OCI-M2 (cell line): Measurements from ENCODE around the gene TMOD2.

Experiments used
- DNase-seq: peaks from one replicate; lab custom pipeline; 2025; ENCODE audit not compliant: unreplicated experiment; lab: John Stamatoyannopoulos, UW

The TMOD2 gene

DNA sequence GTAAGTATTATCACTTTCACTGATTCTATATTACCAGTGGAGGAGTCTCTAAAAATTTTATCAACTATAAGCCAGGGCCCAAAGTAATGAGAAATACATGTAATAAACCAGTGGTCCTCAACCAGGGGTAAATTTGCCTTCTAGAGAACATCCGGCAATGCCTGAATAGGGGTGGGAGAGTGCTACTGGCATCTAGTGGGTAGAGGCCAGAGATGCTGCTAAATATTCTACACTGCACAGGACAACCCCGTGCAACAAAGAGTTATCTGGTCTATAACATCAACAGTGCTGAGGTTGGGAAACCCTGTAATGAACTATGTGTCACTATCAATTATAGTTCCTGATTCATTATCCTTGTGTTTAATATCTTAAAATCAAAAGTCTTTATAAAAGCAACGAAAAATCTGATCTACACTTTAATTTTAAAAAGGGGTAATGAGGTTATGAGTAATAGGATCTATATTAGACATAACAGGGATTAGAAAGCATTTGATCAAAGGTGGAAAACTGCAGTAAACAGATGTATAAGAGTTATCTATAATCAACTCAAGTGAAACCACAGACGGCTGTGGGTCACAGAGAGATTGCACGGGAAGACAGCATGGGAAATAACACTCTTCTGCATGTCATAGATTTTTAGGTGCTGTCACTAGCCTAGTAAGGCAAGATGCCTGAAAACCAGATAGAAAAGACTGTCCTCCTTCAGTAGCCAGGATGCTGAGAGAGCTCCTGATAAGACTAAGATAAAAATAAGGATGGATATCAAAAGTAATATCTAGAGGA, 16.0 kb upstream of the TMOD2 start:
- DNase-seq = no peak

DNA sequence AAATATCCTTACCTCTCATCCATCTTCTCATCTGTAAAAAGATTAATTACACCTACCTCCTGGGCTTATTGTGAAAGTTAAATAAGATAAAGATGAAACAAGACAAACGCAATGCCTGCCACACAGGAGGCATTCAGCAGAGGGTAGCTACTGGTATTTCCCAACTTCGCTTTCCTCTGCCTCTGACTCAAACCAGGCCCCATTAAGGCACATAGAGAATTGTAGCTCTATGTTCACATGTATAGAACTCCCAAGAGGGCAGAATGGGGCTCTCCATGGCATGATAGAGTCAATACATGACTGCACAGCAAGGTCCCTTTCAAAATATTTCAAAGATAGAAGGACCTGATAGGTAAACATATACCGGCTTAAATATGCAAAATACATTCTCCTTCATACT, 15.3 kb upstream of the TMOD2 start:
- no peak for DNase-seq

DNA sequence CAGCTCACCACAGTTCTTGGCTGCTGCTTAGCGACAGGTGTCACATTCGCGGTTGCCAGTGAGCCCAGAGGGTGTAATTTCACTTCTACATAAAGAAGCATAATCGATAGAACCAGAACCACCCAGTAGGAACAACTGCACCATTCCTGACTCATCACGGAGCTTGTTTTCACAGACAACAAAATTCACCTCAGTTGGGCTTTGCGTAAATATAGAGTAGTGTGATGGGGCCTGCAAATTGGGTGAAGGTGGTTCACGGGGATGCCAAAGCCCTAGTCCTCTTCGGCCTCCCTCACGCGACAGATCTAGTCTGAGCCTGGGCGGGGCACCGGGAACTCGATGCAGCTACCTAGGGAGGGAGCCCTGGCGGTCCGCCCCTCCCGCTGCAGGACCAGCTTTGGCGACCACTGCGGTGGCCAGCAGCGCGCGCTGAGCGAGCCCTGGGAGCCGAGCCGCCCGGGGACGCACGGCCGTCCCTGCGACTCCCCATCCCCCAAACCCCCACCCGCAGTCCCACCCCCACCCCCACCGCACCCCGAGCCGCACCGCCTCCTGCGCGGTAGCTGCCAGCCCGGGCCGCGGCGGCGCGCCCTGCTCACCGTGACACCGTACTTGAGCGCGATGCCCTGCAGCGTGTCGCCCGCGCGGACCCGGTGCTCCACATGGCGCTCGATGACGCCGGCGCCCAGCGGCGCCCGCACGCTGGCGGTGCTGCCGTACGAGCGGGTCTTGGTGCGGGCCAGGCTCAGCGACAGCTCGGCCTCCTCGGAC, 14.5 kb upstream of the TMOD2 start:
- DNase-seq = no peak

DNA sequence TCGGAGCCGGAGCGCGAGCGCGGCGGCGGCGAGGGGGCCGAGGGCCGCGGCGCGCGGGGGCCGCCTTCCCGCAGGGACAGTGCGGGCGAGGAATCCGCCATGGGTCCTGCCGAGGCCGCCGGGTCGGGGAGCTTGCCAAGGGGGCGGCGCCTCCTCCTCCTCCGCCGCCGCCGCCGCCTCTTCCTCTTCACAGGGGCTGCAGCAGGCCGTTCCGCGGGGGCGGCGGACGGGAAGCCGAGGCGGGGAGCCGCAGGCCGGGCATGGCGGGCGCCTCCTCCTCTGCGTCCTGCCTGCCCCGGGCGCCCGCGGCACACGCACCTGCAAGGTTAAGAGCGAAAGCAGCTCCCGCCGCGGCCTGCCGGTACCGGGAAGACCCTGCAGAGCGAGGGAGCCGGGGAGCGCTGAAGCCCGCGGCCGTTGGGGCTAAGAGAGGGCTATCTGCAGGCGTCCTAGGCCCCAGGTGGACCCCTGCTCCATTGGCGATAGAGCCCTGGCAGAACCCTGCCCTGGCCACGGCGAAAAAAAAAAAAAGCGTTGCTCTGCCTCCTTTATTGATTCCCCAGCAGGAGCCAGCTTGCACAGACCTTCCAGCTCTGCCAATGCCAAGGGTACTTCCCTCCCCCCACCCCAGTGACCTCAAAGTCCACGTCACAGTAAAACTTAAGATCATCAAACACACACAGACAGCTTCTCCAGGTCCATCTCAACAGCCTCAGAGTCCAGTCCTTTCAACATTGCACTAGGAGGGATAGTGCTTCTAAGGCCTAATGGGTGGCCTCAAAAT, 13.7 kb upstream of the TMOD2 start, which contains the start of gene LYSMD2:
Gene LYSMD2 (minus strand): TSS at position 134 of the 784 bp plus-strand sequence. CDS start 33 bp downstream, at position 101.
- no peak for DNase-seq

DNA sequence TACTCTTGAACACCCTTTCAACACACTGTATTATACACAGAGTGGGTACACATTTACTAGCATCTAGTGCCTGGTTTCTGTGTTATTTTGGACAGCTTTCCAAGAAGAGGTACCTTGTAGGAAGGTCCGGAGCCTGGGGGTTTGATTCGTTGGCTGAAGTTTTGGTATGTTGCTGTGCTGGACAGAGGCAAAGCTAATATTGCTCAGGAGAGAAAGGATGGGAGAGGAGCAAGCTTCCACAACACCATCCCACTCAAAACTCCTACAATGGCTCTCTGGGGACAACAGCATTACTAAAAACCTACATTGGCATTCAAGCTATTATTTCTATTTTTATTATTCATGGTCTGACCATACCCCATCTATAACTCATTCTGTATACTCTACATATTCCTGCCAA, 12.8 kb upstream of the TMOD2 start:
- DNase-seq = no peak

DNA sequence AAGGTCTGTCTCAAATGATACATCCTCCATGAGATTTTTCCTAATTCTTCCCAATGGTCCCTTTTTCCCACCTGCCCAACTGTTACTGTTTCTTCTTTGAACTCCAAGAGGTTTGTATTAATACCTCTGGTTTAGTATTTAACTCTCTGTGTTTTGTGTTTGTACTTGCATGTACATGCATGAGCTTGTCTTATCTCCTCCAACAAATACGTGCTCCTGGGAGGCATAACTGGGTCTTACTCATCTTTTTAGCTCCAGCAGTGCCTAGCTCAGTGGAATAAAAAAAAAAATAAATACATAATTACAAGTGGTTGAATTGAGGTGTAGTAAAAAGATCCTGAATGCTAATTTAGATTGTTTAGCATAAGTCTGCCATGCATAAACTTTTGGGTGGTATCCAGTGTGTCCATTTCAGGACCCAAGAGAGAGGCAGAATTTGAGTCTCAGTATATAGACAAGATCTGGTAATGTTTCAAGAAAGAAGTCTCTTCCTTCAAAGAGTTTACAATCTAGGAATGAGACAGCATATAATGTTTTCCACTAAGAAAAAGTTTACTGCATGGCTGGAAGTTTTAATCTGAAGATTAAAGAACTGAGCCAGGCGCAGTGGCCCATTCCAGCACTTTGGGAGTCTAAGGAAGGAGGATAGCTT, 12.2 kb upstream of the TMOD2 start:
- DNase-seq = no peak

DNA sequence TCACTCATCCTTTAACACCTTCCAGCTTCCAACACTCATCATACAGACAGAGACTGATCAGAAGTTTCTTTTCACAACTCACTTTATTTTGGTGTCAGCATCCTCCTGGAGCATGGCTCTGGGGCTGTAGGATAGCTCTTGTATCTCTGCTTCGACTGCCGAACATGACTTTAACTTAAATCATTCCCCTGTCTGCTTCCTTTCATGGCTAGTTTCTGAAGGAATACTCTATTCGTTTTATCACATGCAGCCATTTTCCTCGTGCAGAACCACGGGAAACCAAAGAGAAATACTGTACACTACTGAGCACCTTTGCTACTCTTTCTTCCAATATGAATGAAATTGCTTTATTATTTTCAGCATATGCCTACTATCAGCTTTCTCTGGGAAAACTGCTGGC, 2.1 kb upstream of the TMOD2 start:
- no peak for DNase-seq

DNA sequence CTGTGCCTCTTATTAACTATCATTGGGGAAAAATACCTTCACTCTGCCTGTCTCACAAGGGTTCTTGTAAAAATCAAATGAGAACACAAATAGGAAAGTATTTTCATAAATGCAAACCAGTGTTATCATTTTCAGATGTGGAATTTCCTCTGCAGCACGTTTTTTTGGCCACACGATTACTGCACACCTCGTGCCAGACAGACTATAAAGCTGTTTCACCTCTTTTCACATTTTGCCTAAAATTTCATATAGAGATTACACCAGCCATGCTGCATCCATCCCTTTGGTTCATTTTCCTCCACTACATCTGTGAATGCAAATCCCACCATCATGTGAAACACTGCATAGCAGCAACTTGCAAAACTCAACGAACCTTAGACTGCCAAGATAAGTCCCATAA, 1.2 kb upstream of the TMOD2 start:
- no peak for DNase-seq

DNA sequence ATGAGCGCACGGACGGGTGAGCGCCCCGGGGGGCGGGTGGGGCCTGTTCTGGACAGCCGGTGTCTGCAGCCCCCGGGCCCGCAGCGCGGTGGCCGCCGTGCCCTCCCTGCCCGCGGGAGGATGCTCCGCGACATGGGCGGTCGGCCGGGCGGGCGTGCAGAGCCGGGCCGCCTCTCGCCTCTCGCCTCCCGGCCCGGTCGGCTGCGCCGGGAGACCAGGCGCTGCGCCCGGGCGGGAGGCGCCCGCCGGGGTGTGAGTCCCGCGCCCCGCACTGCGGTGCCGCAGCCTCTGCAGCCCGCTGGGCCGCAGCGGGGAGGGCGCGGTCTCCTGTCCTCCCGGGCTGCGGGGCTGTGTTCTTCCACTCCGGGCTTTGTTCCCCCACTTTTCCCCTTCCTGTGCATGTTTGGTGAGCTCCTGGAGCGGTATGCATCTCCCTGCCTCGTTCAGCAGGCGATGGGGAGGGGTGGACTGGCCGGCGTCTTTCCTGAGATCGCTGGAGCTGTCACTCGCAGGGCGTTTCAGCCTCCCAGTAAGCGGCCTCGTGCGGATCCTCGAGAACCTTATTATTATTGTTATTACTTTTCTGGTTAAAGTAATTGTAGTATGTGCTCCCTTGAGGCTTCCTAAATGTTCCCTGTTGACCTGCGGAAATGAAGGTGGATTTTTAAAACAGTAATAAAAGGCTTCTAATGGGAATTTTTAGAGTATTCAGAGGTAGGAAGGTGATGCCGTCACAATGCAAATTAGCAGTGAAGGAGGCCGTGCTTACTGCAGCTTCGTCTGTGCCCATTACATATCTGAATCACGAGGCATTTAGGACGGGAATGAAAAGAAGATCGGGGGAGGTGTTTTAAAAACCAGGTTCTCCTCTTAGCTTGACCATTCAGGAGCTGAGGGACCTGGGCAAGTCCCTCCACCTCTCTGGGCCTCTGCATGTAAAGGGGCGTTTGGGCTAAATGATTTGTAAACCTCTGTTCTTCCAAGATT, 593 bp downstream of the TMOD2 start:
- DNase-seq = no peak

DNA sequence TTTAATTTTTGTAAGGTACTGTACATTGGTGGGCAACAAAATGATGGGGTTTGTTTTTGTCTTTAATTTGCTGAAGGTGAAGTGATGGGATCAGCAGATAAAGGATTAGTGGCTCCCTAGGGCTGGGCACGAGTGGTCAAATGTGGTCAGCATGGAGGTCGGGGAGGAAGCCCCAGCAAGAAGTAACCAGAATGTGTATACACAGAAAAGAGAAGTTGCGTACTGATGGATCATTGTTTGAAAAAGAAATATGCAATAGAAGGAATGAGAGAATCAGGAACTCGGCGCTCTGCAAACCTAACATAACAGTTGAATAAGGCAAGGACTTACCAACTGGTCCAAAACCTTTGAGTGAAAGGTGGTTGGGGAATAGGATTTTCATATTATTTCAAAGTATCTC, 1.5 kb downstream of the TMOD2 start:
- no peak for DNase-seq

DNA sequence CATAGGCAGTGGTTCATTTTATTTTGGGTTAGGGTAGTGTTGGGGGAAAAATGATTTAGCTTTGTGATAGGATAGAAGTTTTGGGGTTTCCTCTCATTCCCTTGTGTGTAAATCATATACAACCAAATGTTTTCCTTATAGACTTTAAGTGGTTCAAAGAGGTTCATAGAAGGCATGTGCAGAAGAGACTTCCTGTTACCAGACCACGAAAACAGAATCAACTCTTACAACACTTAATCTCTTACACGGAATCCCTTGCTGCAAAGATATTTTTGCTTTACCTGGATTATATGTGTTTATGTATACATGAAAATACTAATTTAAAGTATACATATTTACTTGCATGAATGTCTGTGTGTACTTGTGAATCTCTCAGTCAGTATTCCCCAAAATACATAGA, 2.9 kb downstream of the TMOD2 start:
- DNase-seq = no peak

DNA sequence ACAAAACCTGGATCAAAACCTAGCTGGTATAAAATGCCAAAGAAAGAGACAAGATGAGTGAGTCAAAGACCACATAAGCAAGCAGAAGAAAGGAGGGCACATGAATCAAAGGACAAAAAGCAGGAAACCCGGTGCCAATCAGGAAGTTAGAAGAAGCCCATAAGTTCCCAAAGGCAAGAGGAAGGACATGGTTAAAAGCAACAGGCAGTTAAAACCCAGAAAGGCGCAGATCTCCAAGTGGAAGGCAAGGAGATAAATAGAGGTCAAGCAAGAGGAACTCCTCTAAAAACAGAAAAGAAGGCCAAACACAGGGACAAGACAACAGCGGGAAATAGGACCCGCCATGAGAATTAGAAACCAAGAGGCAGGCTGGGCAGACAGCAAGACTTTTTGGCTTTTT, 4.4 kb downstream of the TMOD2 start:
- no peak for DNase-seq

DNA sequence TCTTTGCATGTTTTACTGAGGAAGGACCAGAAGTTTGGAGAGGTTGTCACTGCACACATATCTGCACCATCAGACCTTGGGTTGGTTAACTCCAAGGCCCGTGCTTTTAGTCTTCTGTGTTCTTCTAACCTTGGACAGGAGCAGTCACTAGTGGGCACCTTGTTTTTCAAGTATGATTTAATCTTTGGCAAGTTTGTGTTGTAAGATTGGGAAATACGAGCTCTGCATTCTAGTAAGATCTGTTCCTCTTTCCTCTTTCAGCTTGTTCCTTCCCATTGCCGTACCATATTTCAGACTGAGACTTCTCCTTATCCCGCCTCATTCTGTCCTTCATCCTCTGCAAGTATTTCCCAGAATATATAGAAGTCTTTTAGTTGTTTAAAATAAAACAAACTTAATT, 5.1 kb downstream of the TMOD2 start:
- no peak for DNase-seq

DNA sequence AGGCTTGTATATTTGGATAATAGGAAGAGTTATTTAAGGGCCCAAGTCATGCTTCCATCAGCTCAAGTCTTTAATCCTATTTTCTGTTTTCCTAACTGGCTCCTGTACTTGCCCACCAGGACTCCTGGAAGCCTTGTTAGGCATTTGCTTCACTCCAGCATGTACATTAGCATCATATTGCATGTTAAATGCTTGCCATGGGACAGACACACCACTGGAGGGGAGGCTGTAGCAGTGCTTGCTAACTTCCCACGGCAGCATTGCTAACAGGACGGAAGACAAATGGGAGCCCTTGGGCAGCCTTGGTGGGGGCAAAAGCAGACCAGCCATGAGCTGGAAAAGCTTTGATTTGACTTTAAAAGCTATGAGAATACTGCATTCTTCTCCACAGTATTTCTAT, 6.1 kb downstream of the TMOD2 start:
- DNase-seq = no peak

DNA sequence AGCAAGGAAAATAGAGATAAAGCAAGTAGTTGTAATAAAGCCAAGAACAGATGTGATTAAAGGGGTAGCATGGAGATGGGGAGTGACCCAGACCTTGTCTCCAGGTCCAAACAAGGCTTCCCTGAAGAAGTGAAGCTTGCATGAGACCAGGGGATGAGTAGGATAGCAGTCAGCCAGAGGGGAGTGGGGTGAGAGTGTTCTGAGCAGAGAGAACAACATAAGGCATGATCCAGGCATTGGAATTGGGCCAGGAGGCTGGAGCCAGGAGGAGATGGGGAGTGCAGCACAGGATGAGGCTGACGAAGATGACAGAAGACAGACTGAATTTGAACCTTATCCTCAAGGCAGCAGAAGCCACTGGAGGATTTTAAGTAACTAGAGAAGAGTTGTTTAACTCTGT, 7.2 kb downstream of the TMOD2 start:
- DNase-seq = no peak

DNA sequence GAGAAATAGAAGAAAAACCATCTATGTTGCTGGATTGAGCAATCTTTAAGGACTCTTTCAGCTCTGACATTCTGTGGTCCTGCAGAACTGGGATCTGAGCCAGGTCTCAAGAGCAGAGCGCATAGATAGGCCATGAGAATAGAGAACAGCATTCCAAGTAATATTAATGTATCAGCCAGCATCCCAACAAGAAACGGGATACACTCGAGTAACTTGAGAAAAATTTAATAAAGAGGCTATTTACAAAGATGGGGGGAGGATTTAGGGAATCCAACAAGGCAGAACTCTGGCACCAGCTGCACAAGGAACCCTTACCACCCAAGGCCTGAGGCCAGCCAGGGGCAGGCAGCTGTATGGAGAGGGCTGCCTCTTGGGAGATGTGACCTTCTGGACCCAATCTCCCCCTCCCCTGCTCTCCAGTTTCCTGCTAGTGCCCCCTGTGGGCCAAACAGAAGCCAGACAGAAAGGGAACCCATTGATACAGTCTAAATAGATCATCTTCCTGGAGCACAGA, 8.2 kb downstream of the TMOD2 start:
- DNase-seq = no peak

DNA sequence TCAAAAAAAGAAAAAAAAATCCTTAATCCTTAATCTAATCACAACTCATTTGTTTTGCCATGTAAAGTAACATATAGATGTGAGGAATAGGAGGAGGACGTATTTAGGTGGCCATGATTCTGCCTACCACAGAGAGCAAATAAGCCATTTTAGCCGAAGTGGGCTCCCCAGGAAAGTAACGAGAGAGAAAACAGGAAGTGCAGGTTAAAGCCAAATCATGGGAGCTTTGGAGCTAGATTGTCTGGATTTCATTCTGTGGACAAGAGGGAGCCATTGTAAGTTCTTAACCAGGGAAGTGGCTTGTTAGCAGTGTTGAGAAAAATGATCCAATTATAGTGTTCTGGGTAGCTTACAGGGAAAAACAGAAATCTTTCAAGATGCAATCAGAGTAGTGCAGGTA, 9.4 kb downstream of the TMOD2 start:
- no peak for DNase-seq

DNA sequence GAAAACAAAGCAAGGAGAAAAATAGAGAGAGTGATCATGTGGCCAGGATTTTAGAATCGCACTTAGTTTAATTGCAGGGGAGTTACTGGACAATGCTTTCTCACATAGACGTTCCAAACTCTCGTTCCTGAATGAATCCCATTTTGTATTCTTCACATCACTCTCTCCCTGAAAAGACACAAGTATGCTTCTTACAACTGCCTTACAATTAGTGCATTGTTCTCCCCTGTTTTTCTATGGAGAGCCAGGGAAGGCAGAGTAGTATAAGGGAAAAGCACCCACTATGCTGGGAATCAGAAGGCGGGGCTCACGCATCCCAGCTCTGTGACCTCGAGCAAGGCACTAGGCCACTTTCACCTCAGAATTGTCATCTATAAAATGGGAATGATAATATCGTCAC, 14.4 kb downstream of the TMOD2 start:
- DNase-seq = no peak

DNA sequence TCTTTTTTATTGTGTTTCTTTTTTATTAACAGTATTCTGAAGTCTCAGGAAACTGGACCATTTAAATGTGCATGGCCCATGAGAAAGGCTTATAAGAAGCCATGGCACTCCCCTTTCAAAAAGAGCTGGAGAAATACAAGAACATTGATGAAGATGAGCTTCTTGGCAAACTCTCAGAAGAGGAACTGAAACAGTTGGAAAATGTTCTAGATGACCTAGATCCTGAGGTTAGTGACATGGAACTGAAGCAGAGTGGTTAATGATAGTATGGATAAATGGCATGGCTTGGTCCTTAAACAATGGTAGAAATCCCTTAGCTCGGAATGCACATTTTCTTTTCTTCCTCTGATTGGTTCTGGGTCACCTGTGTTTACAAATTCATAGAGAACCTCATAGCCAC, 14.9 kb downstream of the TMOD2 start:
- DNase-seq = no peak

DNA sequence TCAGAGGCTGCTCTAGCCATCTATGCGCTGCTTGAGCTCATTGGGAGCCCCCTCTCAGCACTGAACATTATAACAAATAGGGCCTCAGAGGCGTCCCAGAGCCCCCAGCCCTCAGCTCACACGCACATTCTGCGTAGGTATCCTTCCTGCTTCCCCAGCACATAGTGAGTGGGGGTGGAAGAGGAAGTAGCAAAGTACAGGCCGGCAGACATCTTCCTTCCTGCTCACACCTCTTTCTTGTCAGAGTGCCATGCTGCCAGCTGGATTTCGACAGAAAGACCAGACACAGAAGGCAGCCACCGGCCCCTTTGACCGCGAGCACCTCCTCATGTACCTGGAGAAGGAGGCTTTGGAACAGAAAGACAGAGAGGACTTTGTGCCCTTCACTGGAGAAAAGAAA, 16.6 kb downstream of the TMOD2 start:
- no peak for DNase-seq
